Mesendoderm (in vitro differentiated cells): Measurements from ENCODE around the gene CACNA2D4.

Experiments
- DNase-seq: peaks from one replicate; pipeline ENCODE4 v3.0.0; 2013
- H2AK5ac ChIP-seq: 2 replicates; pipeline ENCODE4 v1.6.1; 2013; ENCODE audit warnings: low read length, inconsistent platforms
- H2BK120ac ChIP-seq: 2 replicates; pipeline ENCODE4 v1.6.1; 2013; ENCODE audit warnings: low read depth, mild to moderate bottlenecking, low read length, moderate library complexity, mixed read lengths
- H2BK15ac ChIP-seq: replicated peaks from 2 replicates; pipeline ENCODE4 v1.6.1; 2013; ENCODE audit warnings: low read depth, mild to moderate bottlenecking, moderate library complexity
- H2BK5ac ChIP-seq: 2 replicates; pipeline ENCODE4 v1.6.1; 2013; ENCODE audit warnings: low read length, inconsistent platforms
- H3K18ac ChIP-seq: 2 replicates; pipeline ENCODE4 v1.6.1; 2013; ENCODE audit warnings: mild to moderate bottlenecking, low read length, mixed read lengths
- H3K23ac ChIP-seq: one replicate; pipeline ENCODE4 v1.6.1; 2013; ENCODE audit warnings: low read length
- H3K27ac ChIP-seq: 2 replicates; pipeline ENCODE4 v1.5.1; 2013; ENCODE audit warnings: low read depth, mild to moderate bottlenecking, inconsistent platforms, low read length, moderate library complexity
- H3K27me3 ChIP-seq: 2 replicates; pipeline ENCODE4 v1.6.1; 2013; ENCODE audit warnings: low read length, control low read depth, mild to moderate bottlenecking, inconsistent platforms; ENCODE audit not compliant: insufficient read depth, poor library complexity
- H3K36me3 ChIP-seq: 2 replicates; pipeline ENCODE4 v1.6.1; 2013; ENCODE audit warnings: low read length, inconsistent platforms; ENCODE audit not compliant: control insufficient read depth, insufficient read depth
- H3K4ac ChIP-seq: one replicate; pipeline ENCODE4 v1.6.1; 2013; ENCODE audit warnings: low read depth, mild to moderate bottlenecking, low read length, moderate library complexity
- H3K4me1 ChIP-seq: 2 replicates; pipeline ENCODE4 v1.6.1; 2013; ENCODE audit warnings: low read depth, low read length, inconsistent platforms; ENCODE audit not compliant: control insufficient read depth
- H3K4me2 ChIP-seq: 2 replicates; pipeline ENCODE4 v1.6.1; 2013; ENCODE audit warnings: low read length
- H3K4me3 ChIP-seq: 2 replicates; pipeline ENCODE4 v1.5.1; 2013; ENCODE audit warnings: mild to moderate bottlenecking, low read length
- H3K56ac ChIP-seq: one replicate; pipeline ENCODE4 v1.6.1; 2013; ENCODE audit warnings: low read length
- H3K79me1 ChIP-seq: 2 replicates; pipeline ENCODE4 v1.6.1; 2013; ENCODE audit warnings: low read length, inconsistent platforms
- H3K79me2 ChIP-seq: 2 replicates; pipeline ENCODE4 v1.6.1; 2013; ENCODE audit warnings: mild to moderate bottlenecking, low read length; ENCODE audit not compliant: control insufficient read depth, insufficient read depth
- H3K9ac ChIP-seq: 2 replicates; pipeline ENCODE4 v1.6.1; 2013; ENCODE audit warnings: low read length, inconsistent platforms
- H4K5ac ChIP-seq: one replicate; pipeline ENCODE4 v1.6.1; 2013; ENCODE audit warnings: low read length
- H4K8ac ChIP-seq: one replicate; pipeline ENCODE4 v1.6.1; 2013; ENCODE audit warnings: low read depth, mild to moderate bottlenecking, control low read depth, low read length, moderate library complexity
- WGBS: extraction: QIAGEN DNeasy Blood & Tissue Kit; methylation state at CpG from one replicate; pipeline ENCODE4 v1.1.7; 2013; ENCODE audit warnings: low lambda C conversion rate, missing lambda C conversion rate; ENCODE audit not compliant: insufficient coverage; ENCODE audit errors: extremely low coverage; 5-methylcytosine and 5-hydroxymethylcytosine counted together

CACNA2D4 gene

GRCh38 chr12:1935242-1935641 lies 16.8 kb upstream of the CACNA2D4 start:
- no peak overlapping the region for H2BK15ac ChIP-seq
- H3K27ac ChIP-seq, result no peak overlapping the region
- no peak overlapping the region for H3K18ac ChIP-seq
- H3K79me2 ChIP-seq, result no peaks in the 10 kb centered on the region
- no peaks in the 10 kb centered on the region for H3K27me3 ChIP-seq
- no peak overlapping the region for H2AK5ac ChIP-seq
- no peaks in the 10 kb centered on the region for H3K79me1 ChIP-seq
- no peak overlapping the region for H3K9ac ChIP-seq
- H3K56ac ChIP-seq, result no peak overlapping the region
- H3K4me3 ChIP-seq, result no peak overlapping the region
- no peak overlapping the region for H3K4ac ChIP-seq
- WGBS, result no CpG with 5 or more reads among the region's 10 CpGs
- no peak overlapping the region for H4K8ac ChIP-seq
- no peak overlapping the region for H3K23ac ChIP-seq
- H3K4me1 ChIP-seq, result no peaks in the 10 kb centered on the region
- no peak overlapping the region for H4K5ac ChIP-seq
- no peak overlapping the region for H2BK5ac ChIP-seq
- no peak for DNase-seq
- H3K4me2 ChIP-seq, result no peak overlapping the region
- no peak overlapping the region for H2BK120ac ChIP-seq
- no peaks in the 10 kb centered on the region for H3K36me3 ChIP-seq

- H3K18ac ChIP-seq, result no peak overlapping the region
- no peaks in the 10 kb centered on the region for H3K79me2 ChIP-seq
- no peak overlapping the region for H3K9ac ChIP-seq
- H4K8ac ChIP-seq, result no peak overlapping the region
- DNase-seq, result no peak
- no peaks in the 10 kb centered on the region for H3K79me1 ChIP-seq
- H3K27ac ChIP-seq, result no peak overlapping the region
- no peak overlapping the region for H2BK120ac ChIP-seq
- H3K4ac ChIP-seq, result no peak overlapping the region
- no peaks in the 10 kb centered on the region for H3K27me3 ChIP-seq
- H2BK5ac ChIP-seq, result no peak overlapping the region
- no peak overlapping the region for H3K4me2 ChIP-seq
- H3K4me1 ChIP-seq, result no peaks in the 10 kb centered on the region
- H3K56ac ChIP-seq, result no peak overlapping the region
- no CpG with 5 or more reads among the region's 12 CpGs for WGBS
- H2AK5ac ChIP-seq, result no peak overlapping the region
- H2BK15ac ChIP-seq, result no peak overlapping the region
- H3K4me3 ChIP-seq, result no peak overlapping the region
- no peaks in the 10 kb centered on the region for H3K36me3 ChIP-seq
- no peak overlapping the region for H3K23ac ChIP-seq
- no peak overlapping the region for H4K5ac ChIP-seq
Measured at GRCh38 chr12:1934831-1935230, 16.4 kb upstream of the CACNA2D4 start.

GRCh38 chr12:1934068-1934467 lies 15.6 kb upstream of the CACNA2D4 start:
- no peak overlapping the region for H4K5ac ChIP-seq

GRCh38 chr12:1933342-1934051 lies 15.0 kb upstream of the CACNA2D4 start:
- Histone ChIP-seq H4K8ac (no peak overlapping the region), H3K4me2 (no peak overlapping the region), H3K79me1 (no peaks in the 10 kb centered on the region), H2BK5ac (no peak overlapping the region), H3K4me1 (no peaks in the 10 kb centered on the region), H2BK15ac (no peak overlapping the region), H3K4ac (no peak overlapping the region), H3K9ac (no peak overlapping the region), H3K23ac (no peak overlapping the region), H4K5ac (no peak overlapping the region), H3K27me3 (no peaks in the 10 kb centered on the region), H3K4me3 (no peak overlapping the region), H2AK5ac (no peak overlapping the region), H3K56ac (no peak overlapping the region), H3K36me3 (no peaks in the 10 kb centered on the region), H3K18ac (no peak overlapping the region), H3K27ac (no peak overlapping the region), H2BK120ac (no peak overlapping the region), H3K79me2 (no peaks in the 10 kb centered on the region)
- WGBS, result no CpG with 5 or more reads among the region's 16 CpGs
- DNase-seq, result no peak

More at GRCh38 chr12:1934068-1934467, 15.6 kb upstream of the CACNA2D4 start:
- no peak overlapping the region for H3K56ac ChIP-seq
- H2AK5ac ChIP-seq, result no peak overlapping the region
- H3K36me3 ChIP-seq, result no peaks in the 10 kb centered on the region
- no peak overlapping the region for H2BK15ac ChIP-seq
- no peak overlapping the region for H3K4me3 ChIP-seq
- no peak overlapping the region for H2BK120ac ChIP-seq
- H3K9ac ChIP-seq, result no peak overlapping the region
- DNase-seq, result no peak
- no peaks in the 10 kb centered on the region for H3K79me2 ChIP-seq
- no peak overlapping the region for H4K8ac ChIP-seq
- H3K79me1 ChIP-seq, result no peaks in the 10 kb centered on the region
- no peak overlapping the region for H3K4me2 ChIP-seq
- no peak overlapping the region for H3K18ac ChIP-seq
- no peak overlapping the region for H3K27ac ChIP-seq
- no peaks in the 10 kb centered on the region for H3K27me3 ChIP-seq
- H3K4me1 ChIP-seq, result no peaks in the 10 kb centered on the region
- no CpG with 5 or more reads among the region's 5 CpGs for WGBS
- no peak overlapping the region for H3K4ac ChIP-seq
- H2BK5ac ChIP-seq, result no peak overlapping the region
- no peak overlapping the region for H3K23ac ChIP-seq

- H3K27ac ChIP-seq, result no peak overlapping the region
- H3K4me2 ChIP-seq, result no peak overlapping the region
- no peak for DNase-seq
- H3K23ac ChIP-seq, result no peak overlapping the region
- no peak overlapping the region for H2AK5ac ChIP-seq
- H2BK5ac ChIP-seq, result no peak overlapping the region
- no peak overlapping the region for H2BK15ac ChIP-seq
- H3K4me3 ChIP-seq, result no peak overlapping the region
- no peaks in the 10 kb centered on the region for H3K27me3 ChIP-seq
- H2BK120ac ChIP-seq, result no peak overlapping the region
- no peak overlapping the region for H3K4ac ChIP-seq
- no peak overlapping the region for H4K8ac ChIP-seq
- no peaks in the 10 kb centered on the region for H3K4me1 ChIP-seq
- H3K36me3 ChIP-seq, result no peaks in the 10 kb centered on the region
- no CpG with 5 or more reads among the region's 16 CpGs for WGBS
- no peak overlapping the region for H3K9ac ChIP-seq
- H3K56ac ChIP-seq, result no peak overlapping the region
- H3K79me2 ChIP-seq, result no peaks in the 10 kb centered on the region
- H4K5ac ChIP-seq, result no peak overlapping the region
- H3K18ac ChIP-seq, result no peak overlapping the region
- H3K79me1 ChIP-seq, result no peaks in the 10 kb centered on the region
Measured at GRCh38 chr12:1932264-1932777, 13.9 kb upstream of the CACNA2D4 start.

GRCh38 chr12:1931642-1932041 lies 13.2 kb upstream of the CACNA2D4 start:
- H3K9ac ChIP-seq, result no peak overlapping the region
- H3K4me2 ChIP-seq, result no peak overlapping the region
- no peak overlapping the region for H3K56ac ChIP-seq
- H2BK120ac ChIP-seq, result no peak overlapping the region
- H3K4ac ChIP-seq, result no peak overlapping the region
- no peak overlapping the region for H4K8ac ChIP-seq
- H3K4me3 ChIP-seq, result no peak overlapping the region
- H3K79me2 ChIP-seq, result no peaks in the 10 kb centered on the region
- H3K18ac ChIP-seq, result no peak overlapping the region
- no peaks in the 10 kb centered on the region for H3K79me1 ChIP-seq
- H3K27ac ChIP-seq, result no peak overlapping the region
- no peak overlapping the region for H2AK5ac ChIP-seq
- H3K23ac ChIP-seq, result no peak overlapping the region
- no peaks in the 10 kb centered on the region for H3K27me3 ChIP-seq
- DNase-seq, result no peak
- no peaks in the 10 kb centered on the region for H3K36me3 ChIP-seq
- no peak overlapping the region for H4K5ac ChIP-seq
- no CpG with 5 or more reads among the region's 9 CpGs for WGBS
- no peaks in the 10 kb centered on the region for H3K4me1 ChIP-seq
- H2BK15ac ChIP-seq, result no peak overlapping the region
- H2BK5ac ChIP-seq, result no peak overlapping the region
